ENCODE data around the gene CCNT1. TPM values are rescaled to one million over a fixed set of nuclear protein-coding genes. Genes with fewer than 3 reads are reported as not detected.
"Not testable (repeated sequence)": the region's sequence is repeated elsewhere in the genome, so short reads cannot be mapped to it uniquely, and the experiment has no call there.

The CCNT1 gene
- total RNA-seq, 1 experiment from 2014 or later: 50.8 TPM

GRCh38 chr12:48717252-48717695 lies 767 bp upstream of the CCNT1 start:
- H3K79me2 ChIP-seq (ENCODE audit: low read depth): peaks cover 42% of the 10 kb centered on the region
- peaks cover 19% of the 10 kb centered on the region for H3K36me3 ChIP-seq (ENCODE audit: low read depth)
- H4K20me1 ChIP-seq (ENCODE audit: insufficient read depth): peaks cover 24% of the 10 kb centered on the region
- H3K4me3 ChIP-seq: peak overlapping the region; percentile 96
- ChIA-PET CTCF (no interaction called here), POLR2A (ENCODE audit: unreplicated experiment) (no interaction called here)
- no peak for TF ChIP-seq CTCF (conservative IDR thresholded peaks at IDR 0.05)
- no peak for TF ChIP-seq EZH2 (IDR thresholded peaks at IDR 0.05; ENCODE audit: low read depth)
- peak overlapping the region; percentile 85 for H3K27ac ChIP-seq
- DNase-seq: no peak
- H3K27me3 ChIP-seq (ENCODE audit: insufficient read depth, low read depth): no peaks in the 10 kb centered on the region
- BruUV-seq (replicated peaks): TSS peak; percentile 97
- H3K4me1 ChIP-seq (replicated peaks; ENCODE audit: insufficient read depth): peaks cover 15% of the 10 kb centered on the region
- peak overlapping the region; percentile 72 for H3K4me2 ChIP-seq
- peaks cover 34% of the 10 kb centered on the region for H3F3A ChIP-seq (ENCODE audit: insufficient read depth, low read depth)
- no peaks in the 10 kb centered on the region for H3K9me2 ChIP-seq (ENCODE audit: insufficient read depth)
- intact Hi-C loops (cut with micrococcal nuclease; ENCODE audit: unreplicated experiment): loop anchor here (2.0 kb wide), 2 partner anchors 34 to 72 kb away; partner anchors contain the start of genes ADCY6 and KANSL2
- peaks cover 12% of the 10 kb centered on the region; the same call in 1 of the 2 replicates for H3K9me3 ChIP-seq (ENCODE audit: insufficient read depth, low read depth)
- H2AFZ ChIP-seq: peak overlapping the region; percentile 92

- Histone ChIP-seq H3K9me2 (ENCODE audit: insufficient read depth) (no peaks in the 10 kb centered on the region), H3K4me2 (peak overlapping the region; percentile 93), H4K20me1 (ENCODE audit: insufficient read depth) (peaks cover 31% of the 10 kb centered on the region), H2AFZ (peak overlapping the region; percentile 74), H3K36me3 (ENCODE audit: low read depth) (peaks cover 24% of the 10 kb centered on the region), H3F3A (ENCODE audit: insufficient read depth, low read depth) (peaks cover 34% of the 10 kb centered on the region), H3K27me3 (ENCODE audit: insufficient read depth, low read depth) (no peaks in the 10 kb centered on the region), H3K9me3 (ENCODE audit: insufficient read depth, low read depth) (peaks cover 12% of the 10 kb centered on the region; the same call in 1 of the 2 replicates), H3K27ac (peak overlapping the region; percentile 85), H3K4me1 (replicated peaks; ENCODE audit: insufficient read depth) (peaks cover 15% of the 10 kb centered on the region), H3K79me2 (ENCODE audit: low read depth) (peaks cover 51% of the 10 kb centered on the region), H3K4me3 (peak overlapping the region; percentile 96)
- no peak for DNase-seq
- ChIA-PET POLR2A (ENCODE audit: unreplicated experiment) (no interaction called here), CTCF (no interaction called here)
- intact Hi-C loops (cut with micrococcal nuclease; ENCODE audit: unreplicated experiment): loop anchor here (2.0 kb wide), 2 partner anchors 33 to 73 kb away; partner anchors contain the start of genes ADCY6 and KANSL2
- TF ChIP-seq EZH2 (IDR thresholded peaks at IDR 0.05; ENCODE audit: low read depth) (no peak), CTCF (conservative IDR thresholded peaks at IDR 0.05) (no peak)
- TSS peak; percentile 50 for BruUV-seq (replicated peaks)
Observed at GRCh38 chr12:48716168-48716492, 377 bp downstream of the CCNT1 start.

- peaks cover 40% of the 10 kb centered on the region for H3K36me3 ChIP-seq (ENCODE audit: low read depth)
- no peaks in the 10 kb centered on the region for H3K27me3 ChIP-seq (ENCODE audit: insufficient read depth, low read depth)
- H3K4me3 ChIP-seq: no peak overlapping the region
- no peak for DNase-seq
- peaks cover 20% of the 10 kb centered on the region for H3F3A ChIP-seq (ENCODE audit: insufficient read depth, low read depth)
- no peak overlapping the region for H3K27ac ChIP-seq
- ChIA-PET CTCF (no interaction called here), POLR2A (ENCODE audit: unreplicated experiment) (no interaction called here)
- H2AFZ ChIP-seq: no peak overlapping the region
- H3K4me1 ChIP-seq (replicated peaks; ENCODE audit: insufficient read depth): peaks cover 15% of the 10 kb centered on the region
- BruUV-seq (replicated peaks): no TSS peak
- no peak for TF ChIP-seq EZH2 (IDR thresholded peaks at IDR 0.05; ENCODE audit: low read depth)
- no peak for TF ChIP-seq CTCF (conservative IDR thresholded peaks at IDR 0.05)
- H3K9me3 ChIP-seq (ENCODE audit: insufficient read depth, low read depth): no peaks in the 10 kb centered on the region
- no peak overlapping the region for H3K4me2 ChIP-seq
- peaks cover 83% of the 10 kb centered on the region for H3K79me2 ChIP-seq (ENCODE audit: low read depth)
- intact Hi-C loops (cut with micrococcal nuclease; ENCODE audit: unreplicated experiment): no loop called here
- no peaks in the 10 kb centered on the region for H3K9me2 ChIP-seq (ENCODE audit: insufficient read depth)
- peaks cover 57% of the 10 kb centered on the region for H4K20me1 ChIP-seq (ENCODE audit: insufficient read depth)
Observed at GRCh38 chr12:48712209-48712608, 4.3 kb downstream of the CCNT1 start.

GRCh38 chr12:48698822-48699221 lies 17.7 kb downstream of the CCNT1 start:
- H3K4me2 ChIP-seq; H3K9me3 ChIP-seq (ENCODE audit: insufficient read depth, low read depth); intact Hi-C loops (cut with micrococcal nuclease; ENCODE audit: unreplicated experiment); DNase-seq; POLR2A ChIA-PET (ENCODE audit: unreplicated experiment); H3K4me1 ChIP-seq (replicated peaks; ENCODE audit: insufficient read depth); H3K27me3 ChIP-seq (ENCODE audit: insufficient read depth, low read depth); CTCF ChIA-PET; H3K4me3 ChIP-seq; H3K27ac ChIP-seq; H3K9me2 ChIP-seq (ENCODE audit: insufficient read depth); H2AFZ ChIP-seq; BruUV-seq (replicated peaks): not testable (repeated sequence)
- Histone ChIP-seq H3F3A (ENCODE audit: insufficient read depth, low read depth) (peaks cover 32% of the 10 kb centered on the region; the same call in 1 of the 2 replicates), H3K79me2 (ENCODE audit: low read depth) (peaks cover 23% of the 10 kb centered on the region), H4K20me1 (ENCODE audit: insufficient read depth) (peaks cover 40% of the 10 kb centered on the region), H3K36me3 (ENCODE audit: low read depth) (peaks cover 44% of the 10 kb centered on the region)
